ENCODE measurements around the gene PTX4. TPM values are rescaled to one million over a fixed set of nuclear protein-coding genes. Genes with fewer than 3 reads are reported as not detected.

Gene PTX4
- total and polyA plus RNA-seq, 2 donors (not counting 3 experiments of a cell fraction or from before 2014, with no cell fraction given), result 0.31 TPM; not detected in 1

- no peak overlapping the region for H3K27ac ChIP-seq (ENCODE audit: insufficient read depth, low read depth, low read length)
- no peak overlapping the region for H3K9ac ChIP-seq (replicated peaks; ENCODE audit: extremely low read depth, insufficient read depth, low read length)
- no peaks in the 10 kb centered on the region for H3K79me2 ChIP-seq (ENCODE audit: control insufficient read depth, insufficient read depth, low read length)
- intact Hi-C loops (cut with micrococcal nuclease) (no loop called here), dilution Hi-C loops (cut with MboI; ENCODE audit: extremely low pct_ligation_motif_present, low sequenced_read_pairs) (no loop called here)
- peaks cover 0 to 38% of the 10 kb centered on the region in 2 experiments for H3K36me3 ChIP-seq (ENCODE audit: control insufficient read depth in 2 of 2, extremely low read depth in 1 of 2, insufficient read depth in 2 of 2, low read length in 2 of 2)
- TF ChIP-seq MYC (IDR thresholded peaks at IDR 0.05; ENCODE audit: low read depth, low read length) (no peak), CTCF (IDR thresholded peaks at IDR 0.05; ENCODE audit: extremely low read depth in 1 of 2, insufficient read depth in 1 of 2, low read depth in 1 of 2, low read length in 2 of 2) (no peak), GATA2 (IDR thresholded peaks at IDR 0.05; ENCODE audit: insufficient read depth, insufficient read length, low read depth, low read length) (no peak), POLR2AphosphoS5 (IDR thresholded peaks at IDR 0.05; ENCODE audit: insufficient read depth, low read depth, low read length) (no peak)
- ChIA-PET POLR2A (no interaction called here), CTCF (no interaction called here)
- no TSS peak for BruUV-seq (replicated peaks)
- no peaks in the 10 kb centered on the region for H3K9me3 ChIP-seq (replicated peaks; ENCODE audit: control insufficient read depth, insufficient read depth, low read length)
- H3K27me3 ChIP-seq (ENCODE audit: control insufficient read depth in 2 of 2, insufficient read depth in 2 of 2, low read length in 2 of 2), result no peaks in the 10 kb centered on the region
- no peaks in the 10 kb centered on the region for H3K4me1 ChIP-seq (ENCODE audit: control insufficient read depth, extremely low read depth, insufficient read depth, low read length)
- no peaks in the 10 kb centered on the region for H4K20me1 ChIP-seq (replicated peaks; ENCODE audit: control insufficient read depth, extremely low read depth, insufficient read depth, low read length)
- no peak overlapping the region for H3K4me2 ChIP-seq (ENCODE audit: insufficient read depth, low read length)
- H3K9me1 ChIP-seq (replicated peaks; ENCODE audit: control insufficient read depth, extremely low read depth, insufficient read depth, low read length), result no peaks in the 10 kb centered on the region
- FAIRE-seq, result no peak
- H2AFZ ChIP-seq (ENCODE audit: low read depth, low read length), result no peak overlapping the region
- DNase-seq (ENCODE audit: low read depth, low spot score), result no peak
- H3K4me3 ChIP-seq (replicated peaks in 1 of 3; ENCODE audit: insufficient read depth in 1 of 3, low read depth in 1 of 3, low read length in 3 of 3), result no peak overlapping the region
Observed at GRCh38 chr16:1448536-1449116, 40.1 kb downstream of the PTX4 start.

GRCh38 chr16:1447965-1448364 is 40.8 kb downstream of the PTX4 start:
- BruUV-seq (replicated peaks), result no TSS peak

More at GRCh38 chr16:1447965-1448364, 40.8 kb downstream of the PTX4 start:
- intact Hi-C loops (cut with micrococcal nuclease), result no loop called here
- H3K4me1 ChIP-seq (ENCODE audit: control insufficient read depth, extremely low read depth, insufficient read depth, low read length), result no peaks in the 10 kb centered on the region
- ChIA-PET CTCF (no interaction called here), POLR2A (no interaction called here)
- no peak for FAIRE-seq
- no peaks in the 10 kb centered on the region for H3K27me3 ChIP-seq (ENCODE audit: control insufficient read depth in 2 of 2, insufficient read depth in 2 of 2, low read length in 2 of 2)
- H3K79me2 ChIP-seq (ENCODE audit: control insufficient read depth, insufficient read depth, low read length), result no peaks in the 10 kb centered on the region
- no peaks in the 10 kb centered on the region for H3K9me1 ChIP-seq (replicated peaks; ENCODE audit: control insufficient read depth, extremely low read depth, insufficient read depth, low read length)
- H4K20me1 ChIP-seq (replicated peaks; ENCODE audit: control insufficient read depth, extremely low read depth, insufficient read depth, low read length), result no peaks in the 10 kb centered on the region
- H3K4me3 ChIP-seq (replicated peaks in 1 of 3; ENCODE audit: insufficient read depth in 1 of 3, low read depth in 1 of 3, low read length in 3 of 3), result no peak overlapping the region
- TF ChIP-seq GATA2 (IDR thresholded peaks at IDR 0.05; ENCODE audit: insufficient read depth, insufficient read length, low read depth, low read length), result no peak
- TF ChIP-seq CTCF (IDR thresholded peaks at IDR 0.05; ENCODE audit: extremely low read depth in 1 of 2, insufficient read depth in 1 of 2, low read depth in 1 of 2, low read length in 2 of 2), result no peak
- no peak for TF ChIP-seq POLR2AphosphoS5 (IDR thresholded peaks at IDR 0.05; ENCODE audit: insufficient read depth, low read depth, low read length)
- TF ChIP-seq MAX (IDR thresholded peaks at IDR 0.05; ENCODE audit: insufficient read depth, insufficient read length), result no peak
- TF ChIP-seq POLR2A (IDR thresholded peaks at IDR 0.05; ENCODE audit: low read depth, low read length), result no peak
- no peak for TF ChIP-seq MYC (IDR thresholded peaks at IDR 0.05; ENCODE audit: low read depth, low read length)
- no peak for TF ChIP-seq EZH2 (IDR thresholded peaks at IDR 0.05; ENCODE audit: borderline replicate concordance, low read depth, low read length, severe bottlenecking)
- TF ChIP-seq FOS (IDR thresholded peaks at IDR 0.05; ENCODE audit: borderline replicate concordance, insufficient read depth, low read length), result no peak
- no peak for TF ChIP-seq JUN (IDR thresholded peaks at IDR 0.05; ENCODE audit: borderline replicate concordance, insufficient read depth, insufficient read length, low read depth)
- H3K9ac ChIP-seq (replicated peaks; ENCODE audit: extremely low read depth, insufficient read depth, low read length), result no peak overlapping the region
- H3K4me2 ChIP-seq (ENCODE audit: insufficient read depth, low read length), result no peak overlapping the region
- H3K9me3 ChIP-seq (replicated peaks; ENCODE audit: control insufficient read depth, insufficient read depth, low read length), result no peaks in the 10 kb centered on the region
- H2AFZ ChIP-seq (ENCODE audit: low read depth, low read length), result no peak overlapping the region
- DNase-seq (ENCODE audit: low read depth, low spot score), result no peak
- no peak overlapping the region for H3K27ac ChIP-seq (ENCODE audit: insufficient read depth, low read depth, low read length)
- peaks cover 0 to 32% of the 10 kb centered on the region in 2 experiments for H3K36me3 ChIP-seq (ENCODE audit: control insufficient read depth in 2 of 2, extremely low read depth in 1 of 2, insufficient read depth in 2 of 2, low read length in 2 of 2)
- dilution Hi-C loops (cut with MboI; ENCODE audit: extremely low pct_ligation_motif_present, low sequenced_read_pairs), result no loop called here

All from endothelial cell of umbilical vein (primary cell).